Subcutaneous adipose tissue (tissue), 4 donors: ENCODE results near the gene ACSL1. TPM values are rescaled to one million over a fixed set of nuclear protein-coding genes. Genes with fewer than 3 reads are reported as not detected.

Experiments used
- CTCF ChIP-seq: fragments of 450-650 bp; IDR thresholded peaks from one replicate; pipeline ENCODE4 v1.5.1; 2016; ENCODE audit warnings: low read depth, mild to moderate bottlenecking, control low read depth, antibody characterized with exemption, moderate library complexity
- total RNA-seq, 4 donors: library from RNA; depleted of rRNA; stranded (reverse); fragments of >200 nt; gene quantifications; one replicate each; pipeline ENCODE4 v1.1.0, GENCODE V29; 2016

ACSL1 gene
- total RNA-seq, 4 donors from 2014 or later = 656 to 1,818 (median 1,286) TPM

GRCh38 chr4:184810720-184811119 lies 15.0 kb downstream of the ACSL1 start:
- TF ChIP-seq CTCF = no peak

- no peak for TF ChIP-seq CTCF
Measured at GRCh38 chr4:184808713-184809050, 17.1 kb downstream of the ACSL1 start.

GRCh38 chr4:184807797-184808712 lies 17.7 kb downstream of the ACSL1 start:
- TF ChIP-seq CTCF = no peak

- no peak for TF ChIP-seq CTCF
Measured at GRCh38 chr4:184807256-184807655, 18.5 kb downstream of the ACSL1 start.

- no peak for TF ChIP-seq CTCF
Measured at GRCh38 chr4:184806711-184807110, 19.1 kb downstream of the ACSL1 start.

GRCh38 chr4:184806229-184806550 lies 19.6 kb downstream of the ACSL1 start:
- no peak for TF ChIP-seq CTCF

GRCh38 chr4:184805462-184806228 lies 20.1 kb downstream of the ACSL1 start:
- no peak for TF ChIP-seq CTCF
